AG08395 (cell line): ENCODE data around the gene ZNF559.
"Not testable (repeated sequence)": the region's sequence is repeated elsewhere in the genome, so short reads cannot be mapped to it uniquely, and the experiment has no call there.

Source experiments
- DNase-seq: peaks from one replicate; pipeline ENCODE4 v3.0.0; 2012; ENCODE audit warnings: mixed read lengths, low spot score

The ZNF559 gene

GRCh38 chr19:9323919-9324583 is at the start of gene ZNF559:
Gene ZNF559 (plus strand): TSS chr19:9324179. CDS start chr19:9338550, 14,371 bp downstream.
- peak; percentile 99 for DNase-seq

GRCh38 chr19:9283485-9283884 is 40.5 kb upstream of the ZNF559 start:
- not testable (repeated sequence) for DNase-seq

- no peak for DNase-seq
Measured at GRCh38 chr19:9289231-9289884, 34.6 kb upstream of the ZNF559 start.

- DNase-seq = no peak
Measured at GRCh38 chr19:9295411-9295849, 28.5 kb upstream of the ZNF559 start.

GRCh38 chr19:9296336-9296735 is 27.6 kb upstream of the ZNF559 start:
- DNase-seq = no peak

GRCh38 chr19:9306443-9306842 is 17.5 kb upstream of the ZNF559 start:
- DNase-seq = peak; percentile 49

GRCh38 chr19:9308091-9308770 is 15.7 kb upstream of the ZNF559 start:
- no peak for DNase-seq

GRCh38 chr19:9309139-9309973 is 14.6 kb upstream of the ZNF559 start, which contains the start of gene ZNF699:
Gene ZNF699 (minus strand): TSS chr19:9309838. CDS start chr19:9305119, 4,719 bp downstream.
- DNase-seq = peak; percentile 98

GRCh38 chr19:9309974-9310446 is 14.0 kb upstream of the ZNF559 start:
- DNase-seq = peak; percentile 86

GRCh38 chr19:9313756-9314155 is 10.2 kb upstream of the ZNF559 start:
- DNase-seq = no peak

- no peak for DNase-seq
Measured at GRCh38 chr19:9321338-9321737, 2.6 kb upstream of the ZNF559 start.

GRCh38 chr19:9321756-9322155 is 2.2 kb upstream of the ZNF559 start:
- DNase-seq = not testable (repeated sequence)

GRCh38 chr19:9322201-9322600 is 1.8 kb upstream of the ZNF559 start:
- DNase-seq = not testable (repeated sequence)

- DNase-seq = peak; percentile 39
Measured at GRCh38 chr19:9323557-9323918, 441 bp upstream of the ZNF559 start.

GRCh38 chr19:9324584-9324962 is 594 bp downstream of the ZNF559 start:
- DNase-seq = no peak

GRCh38 chr19:9329999-9330398 is 6.0 kb downstream of the ZNF559 start:
- DNase-seq = no peak

- no peak for DNase-seq
Measured at GRCh38 chr19:9342610-9343304, 18.8 kb downstream of the ZNF559 start.

- DNase-seq = no peak
Measured at GRCh38 chr19:9345005-9345404, 21.0 kb downstream of the ZNF559 start.

GRCh38 chr19:9348253-9348652 is 24.3 kb downstream of the ZNF559 start:
- DNase-seq = no peak

- no peak for DNase-seq
Measured at GRCh38 chr19:9348671-9349070, 24.7 kb downstream of the ZNF559 start.

GRCh38 chr19:9352505-9352904 is 28.5 kb downstream of the ZNF559 start:
- DNase-seq = no peak
